ENCODE measurements around the gene TRIM68. TPM values are rescaled to one million over a fixed set of nuclear protein-coding genes. Genes with fewer than 3 reads are reported as not detected.

TRIM68 gene
- total and polyA plus RNA-seq, 4 experiments from 2014 or later, result 13.1 to 28.1 (median 19.9) TPM

GRCh38 chr11:4576880-4577279, 31.2 kb downstream of the TRIM68 start:
- H3K4me3 Mint-ChIP-seq, result no peak overlapping the region
- H3K27me3 Mint-ChIP-seq, result peaks cover 17 to 20% of the 10 kb centered on the region in 2 donors
- CTCF ChIA-PET (ENCODE audit: partially characterized antibody), result no interaction called here
- no peak overlapping the region for H3K4me3 ChIP-seq (ENCODE audit: low read length in 2 of 2)
- H3K4me1 ChIP-seq (ENCODE audit: insufficient read depth, low read length), result no peaks in the 10 kb centered on the region
- H3K36me3 Mint-ChIP-seq, result no peaks in the 10 kb centered on the region
- H3K27ac Mint-ChIP-seq, result no peak overlapping the region
- peaks cover 0 to 5% (median 3%) of the 10 kb centered on the region in 4 donors for H3K4me1 Mint-ChIP-seq
- no peak overlapping the region for H3K27ac ChIP-seq (ENCODE audit: low read depth, low read length)
- no peak for DNase-seq
- peaks cover 0 to 6% (median 0%) of the 10 kb centered on the region in 8 donors for H3K9me3 Mint-ChIP-seq
- intact Hi-C loops (cut with micrococcal nuclease), result no loop called here
- no peaks in the 10 kb centered on the region for H3K27me3 ChIP-seq (ENCODE audit: insufficient read depth, low read length)
- H3K36me3 ChIP-seq (ENCODE audit: insufficient read depth, low read length), result no peaks in the 10 kb centered on the region
- no peaks in the 10 kb centered on the region for H3K9me3 ChIP-seq (ENCODE audit: control insufficient read depth in 1 of 2, low read length in 2 of 2)
- POLR2A ChIA-PET (ENCODE audit: partially characterized antibody), result no interaction called here

DNA sequence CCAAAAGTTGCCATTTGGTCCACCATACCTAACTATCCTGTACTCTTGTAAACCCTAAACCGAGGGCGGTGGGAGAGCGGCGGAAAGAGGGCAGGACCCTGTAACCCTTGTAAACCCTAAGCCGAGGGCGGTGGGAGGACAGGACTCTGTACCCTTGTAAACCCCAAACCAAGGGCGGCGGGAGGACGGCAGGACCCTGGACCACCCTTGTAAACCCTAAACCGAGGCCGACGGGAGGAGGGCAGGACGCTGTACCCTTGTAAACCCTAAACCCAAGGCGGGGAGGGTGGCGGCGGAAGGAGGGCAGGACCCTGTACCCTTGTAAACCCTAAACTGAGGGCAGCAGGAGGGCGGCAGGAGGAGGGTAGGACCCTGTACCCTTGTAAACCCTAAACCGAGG, 39.0 kb downstream of the TRIM68 start:
- H3K9me3 Mint-ChIP-seq, result peaks cover under 1 to 7% (median 4%) of the 10 kb centered on the region in 8 donors
- peaks cover 0 to under 1% of the 10 kb centered on the region in 2 donors for H3K27me3 Mint-ChIP-seq
- POLR2A ChIA-PET (ENCODE audit: partially characterized antibody), result no interaction called here
- H3K27ac ChIP-seq (ENCODE audit: low read depth, low read length), result no peak overlapping the region
- H3K4me1 Mint-ChIP-seq, result no peaks in the 10 kb centered on the region
- no peaks in the 10 kb centered on the region for H3K9me3 ChIP-seq (ENCODE audit: control insufficient read depth in 1 of 2, low read length in 2 of 2)
- H3K27me3 ChIP-seq (ENCODE audit: insufficient read depth, low read length), result no peaks in the 10 kb centered on the region
- intact Hi-C loops (cut with micrococcal nuclease), result no loop called here
- H3K36me3 ChIP-seq (ENCODE audit: insufficient read depth, low read length), result no peaks in the 10 kb centered on the region
- peaks cover 0 to 2% of the 10 kb centered on the region in 2 donors for H3K36me3 Mint-ChIP-seq
- H3K4me1 ChIP-seq (ENCODE audit: insufficient read depth, low read length), result no peaks in the 10 kb centered on the region
- H3K27ac Mint-ChIP-seq, result no peak overlapping the region
- CTCF ChIA-PET (ENCODE audit: partially characterized antibody), result no interaction called here
- no peak for DNase-seq
- H3K4me3 ChIP-seq (ENCODE audit: low read length in 2 of 2), result no peak overlapping the region
- H3K4me3 Mint-ChIP-seq, result no peak overlapping the region

GRCh38 chr11:4565371-4565770, 42.7 kb downstream of the TRIM68 start:
- no peaks in the 10 kb centered on the region for H3K4me1 ChIP-seq (ENCODE audit: insufficient read depth, low read length)
- H3K4me3 ChIP-seq (ENCODE audit: low read length in 2 of 2), result no peak overlapping the region
- Mint-ChIP-seq H3K36me3 (peaks cover 0 to 6% of the 10 kb centered on the region in 2 donors), H3K27me3 (peaks cover 10 to 11% of the 10 kb centered on the region in 2 donors), H3K27ac (no peak overlapping the region), H3K4me3 (no peak overlapping the region), H3K9me3 (peaks cover 0 to 18% (median 14%) of the 10 kb centered on the region in 8 donors), H3K4me1 (no peaks in the 10 kb centered on the region)
- ChIA-PET CTCF (ENCODE audit: partially characterized antibody) (no interaction called here), POLR2A (ENCODE audit: partially characterized antibody) (no interaction called here)
- no peaks in the 10 kb centered on the region for H3K9me3 ChIP-seq (ENCODE audit: control insufficient read depth in 1 of 2, low read length in 2 of 2)
- no peak overlapping the region for H3K27ac ChIP-seq (ENCODE audit: low read depth, low read length)
- intact Hi-C loops (cut with micrococcal nuclease), result no loop called here
- DNase-seq, result no peak
- H3K27me3 ChIP-seq (ENCODE audit: insufficient read depth, low read length), result no peaks in the 10 kb centered on the region
- no peaks in the 10 kb centered on the region for H3K36me3 ChIP-seq (ENCODE audit: insufficient read depth, low read length)

- peaks cover 15 to 24% of the 10 kb centered on the region in 2 donors for H3K27me3 Mint-ChIP-seq
- DNase-seq, result no peak
- H3K4me1 Mint-ChIP-seq, result no peaks in the 10 kb centered on the region
- peaks cover 0 to 18% (median 14%) of the 10 kb centered on the region in 8 donors for H3K9me3 Mint-ChIP-seq
- H3K27ac ChIP-seq (ENCODE audit: low read depth, low read length), result no peak overlapping the region
- no peaks in the 10 kb centered on the region for H3K9me3 ChIP-seq (ENCODE audit: control insufficient read depth in 1 of 2, low read length in 2 of 2)
- H3K27me3 ChIP-seq (ENCODE audit: insufficient read depth, low read length), result no peaks in the 10 kb centered on the region
- intact Hi-C loops (cut with micrococcal nuclease), result no loop called here
- no peaks in the 10 kb centered on the region for H3K36me3 ChIP-seq (ENCODE audit: insufficient read depth, low read length)
- no peak overlapping the region for H3K4me3 Mint-ChIP-seq
- H3K36me3 Mint-ChIP-seq, result peaks cover 0 to 6% of the 10 kb centered on the region in 2 donors
- no peak overlapping the region for H3K27ac Mint-ChIP-seq
- ChIA-PET CTCF (ENCODE audit: partially characterized antibody) (no interaction called here), POLR2A (ENCODE audit: partially characterized antibody) (no interaction called here)
- no peaks in the 10 kb centered on the region for H3K4me1 ChIP-seq (ENCODE audit: insufficient read depth, low read length)
- H3K4me3 ChIP-seq (ENCODE audit: low read length in 2 of 2), result no peak overlapping the region
Measured at GRCh38 chr11:4560467-4560866, 47.6 kb downstream of the TRIM68 start.

DNA sequence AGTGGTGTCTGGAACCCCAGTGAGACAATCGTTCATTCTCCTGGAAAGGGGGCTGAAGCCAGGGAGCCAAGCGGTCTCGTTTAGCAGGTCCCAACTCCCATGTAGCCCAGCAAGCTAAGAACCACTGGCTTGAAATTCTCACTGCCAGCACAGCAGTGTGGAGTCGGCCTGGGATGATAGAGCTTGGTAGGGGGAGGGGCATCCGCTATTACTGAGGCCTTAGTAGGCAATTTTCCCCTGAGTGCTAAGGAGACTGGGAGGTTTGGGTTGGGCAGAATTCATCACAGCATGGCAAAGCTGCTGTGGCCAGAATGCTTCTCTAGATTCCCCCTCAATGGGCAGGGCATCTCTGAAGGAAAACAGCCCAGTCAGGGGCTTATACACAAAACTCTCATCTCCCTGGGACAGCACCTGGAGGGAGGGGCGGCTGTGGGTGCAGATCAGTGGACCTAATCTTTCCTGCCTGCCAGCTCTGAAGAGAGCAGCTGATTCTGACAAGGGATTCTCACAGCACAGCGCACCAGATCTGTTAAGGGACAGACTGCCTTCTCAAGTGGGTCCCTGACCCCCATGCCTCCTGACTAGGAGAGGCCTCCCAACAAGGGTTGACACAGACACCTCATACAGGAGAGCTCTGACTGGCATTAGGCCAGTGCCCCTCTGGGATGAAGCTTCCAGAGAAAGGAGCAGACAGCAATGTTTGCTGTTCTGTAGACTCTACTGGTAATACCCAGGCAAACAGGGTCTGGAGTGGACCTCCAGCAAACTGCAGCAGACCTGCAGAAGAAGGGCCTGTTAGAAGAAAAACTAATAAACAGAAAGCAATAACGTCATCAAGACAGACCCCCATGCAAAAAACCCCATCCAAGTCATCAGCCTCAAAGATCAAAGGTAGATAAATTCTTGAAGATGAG, 48.2 kb downstream of the TRIM68 start:
- peaks cover 16 to 24% of the 10 kb centered on the region in 2 donors for H3K27me3 Mint-ChIP-seq
- CTCF ChIA-PET (ENCODE audit: partially characterized antibody), result interaction anchor here (1.4 kb wide), 1 partner anchor 20 kb away, joined by 4 read pairs; no protein-coding TSS in a partner anchor
- intact Hi-C loops (cut with micrococcal nuclease), result no loop called here

DNA sequence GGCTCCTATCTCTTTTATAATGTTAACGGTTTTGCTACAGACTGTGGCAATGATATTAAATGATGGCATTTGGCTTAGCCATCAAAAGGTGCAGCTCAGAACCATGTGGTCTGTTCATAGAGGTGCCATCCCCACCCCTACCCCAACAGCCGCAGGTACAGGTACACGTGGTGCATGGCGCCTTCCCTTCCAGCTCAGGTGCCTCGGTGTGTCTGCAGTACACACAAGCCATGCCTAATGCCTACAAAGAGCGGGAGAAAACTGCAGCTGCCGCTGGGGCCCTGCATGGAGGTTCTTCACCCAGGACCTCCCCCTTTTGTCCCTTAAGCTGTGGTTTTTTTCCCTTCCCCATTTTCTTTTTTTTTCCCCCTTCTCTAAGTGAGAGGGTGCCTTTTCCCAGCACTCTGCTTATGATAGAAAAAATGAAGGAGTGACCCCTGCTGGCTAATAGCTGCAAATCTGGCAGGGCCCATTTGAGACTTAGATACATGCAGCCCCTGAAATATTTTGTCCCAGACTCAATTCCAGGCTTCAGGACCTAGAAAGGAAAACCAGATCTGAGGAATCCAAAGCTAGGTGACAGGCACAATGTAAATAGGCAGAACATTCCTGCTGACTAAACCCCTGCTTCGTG, 56.6 kb downstream of the TRIM68 start:
- H3K27me3 Mint-ChIP-seq, result peaks cover 21 to 22% of the 10 kb centered on the region in 2 donors
- DNase-seq, result no peak
- intact Hi-C loops (cut with micrococcal nuclease), result no loop called here

More for the DNA sequence above, 48.2 kb downstream of the TRIM68 start:
- no peak overlapping the region for H3K27ac Mint-ChIP-seq
- H3K4me3 Mint-ChIP-seq, result no peak overlapping the region
- Histone ChIP-seq H3K36me3 (ENCODE audit: insufficient read depth, low read length) (no peaks in the 10 kb centered on the region), H3K27ac (ENCODE audit: low read depth, low read length) (no peak overlapping the region), H3K27me3 (ENCODE audit: insufficient read depth, low read length) (no peaks in the 10 kb centered on the region), H3K4me1 (ENCODE audit: insufficient read depth, low read length) (no peaks in the 10 kb centered on the region), H3K4me3 (ENCODE audit: low read length in 2 of 2) (no peak overlapping the region), H3K9me3 (ENCODE audit: control insufficient read depth in 1 of 2, low read length in 2 of 2) (no peaks in the 10 kb centered on the region)
- peaks cover 0 to 6% of the 10 kb centered on the region in 2 donors for H3K36me3 Mint-ChIP-seq
- H3K4me1 Mint-ChIP-seq, result no peaks in the 10 kb centered on the region
- H3K9me3 Mint-ChIP-seq, result peaks cover 0 to 18% (median 14%) of the 10 kb centered on the region in 8 donors
- no peak for DNase-seq
- POLR2A ChIA-PET (ENCODE audit: partially characterized antibody), result no interaction called here

More for the DNA sequence above, 56.6 kb downstream of the TRIM68 start:
- peaks cover 0 to 3% (median under 1%) of the 10 kb centered on the region in 8 donors for H3K9me3 Mint-ChIP-seq
- POLR2A ChIA-PET (ENCODE audit: partially characterized antibody), result no interaction called here
- no peaks in the 10 kb centered on the region for H3K4me1 ChIP-seq (ENCODE audit: insufficient read depth, low read length)
- no peak overlapping the region for H3K4me3 Mint-ChIP-seq
- peaks cover 3% of the 10 kb centered on the region for H3K27me3 ChIP-seq (ENCODE audit: insufficient read depth, low read length)
- H3K36me3 ChIP-seq (ENCODE audit: insufficient read depth, low read length), result no peaks in the 10 kb centered on the region
- no peak overlapping the region for H3K4me3 ChIP-seq (ENCODE audit: low read length in 2 of 2)
- H3K4me1 Mint-ChIP-seq, result no peaks in the 10 kb centered on the region
- no peak overlapping the region for H3K27ac Mint-ChIP-seq
- H3K27ac ChIP-seq (ENCODE audit: low read depth, low read length), result no peak overlapping the region
- no peaks in the 10 kb centered on the region for H3K9me3 ChIP-seq (ENCODE audit: control insufficient read depth in 1 of 2, low read length in 2 of 2)
- CTCF ChIA-PET (ENCODE audit: partially characterized antibody), result interaction anchor here (1.1 to 1.5 kb wide), 3 partner anchors 10 to 364 kb away, joined by 4 to 5 read pairs (median 5); no protein-coding TSS in a partner anchor
- no peaks in the 10 kb centered on the region for H3K36me3 Mint-ChIP-seq

Measured in CD4-positive, alpha-beta memory T cell (primary cell).